ENCODE data around the gene SNX25. TPM values are rescaled to one million over a fixed set of nuclear protein-coding genes. Genes with fewer than 3 reads are reported as not detected.

SNX25 gene
- total and polyA plus RNA-seq, 8 donors: 2.6 to 36.8 (median 8.3) TPM

- H3K27me3 ChIP-seq: no peaks in the 10 kb centered on the region
- peaks cover 0 to 55% (median 44%) of the 10 kb centered on the region in 4 donors for H3K36me3 ChIP-seq
- no peaks in the 10 kb centered on the region for H3K9me3 ChIP-seq
- no peak for DNase-seq
- no peaks in the 10 kb centered on the region for H3K4me1 ChIP-seq
- H3K4me3 ChIP-seq: no peak overlapping the region
- no peak overlapping the region for H3K27ac ChIP-seq
- WGBS, 5 donors: 88 to 100% (median 93%) methylated on average over 1 of the region's 1 CpG
- TF ChIP-seq POLR2A (IDR thresholded peaks at IDR 0.05) (no peak), CTCF (IDR thresholded peaks at IDR 0.05) (no peak), EP300 (IDR thresholded peaks at IDR 0.05) (no peak)
- intact Hi-C loops (cut with DNase I; ENCODE audit: low total_unique reads): no loop called here
Observed at GRCh38 chr4:185293202-185293601, 83.8 kb downstream of the SNX25 start.

GRCh38 chr4:185296665-185297460 is 87.5 kb downstream of the SNX25 start:
- Histone ChIP-seq H3K27me3 (no peaks in the 10 kb centered on the region), H3K9me3 (no peaks in the 10 kb centered on the region), H3K36me3 (peaks cover 0 to 36% (median 25%) of the 10 kb centered on the region in 4 donors), H3K27ac (no peak overlapping the region), H3K4me1 (no peaks in the 10 kb centered on the region), H3K4me3 (no peak overlapping the region)
- WGBS, 5 donors: 95 to 97% (median 96%) methylated on average over 6 of the region's 6 CpGs
- intact Hi-C loops (cut with DNase I; ENCODE audit: low total_unique reads): no loop called here
- no peak for DNase-seq
- TF ChIP-seq CTCF (IDR thresholded peaks at IDR 0.05): no peak
- TF ChIP-seq POLR2A (IDR thresholded peaks at IDR 0.05): no peak
- TF ChIP-seq EP300 (IDR thresholded peaks at IDR 0.05): no peak
- TF ChIP-seq POLR2AphosphoS5 (IDR thresholded peaks at IDR 0.05): no peak

- 77 to 94% (median 88%) methylated on average over 12 of the region's 12 CpGs for WGBS, 5 donors
- TF ChIP-seq POLR2A (IDR thresholded peaks at IDR 0.05): no peak
- no peak for TF ChIP-seq POLR2AphosphoS5 (IDR thresholded peaks at IDR 0.05)
- TF ChIP-seq CTCF (IDR thresholded peaks at IDR 0.05): no peak
- TF ChIP-seq EP300 (IDR thresholded peaks at IDR 0.05): no peak
- Histone ChIP-seq H3K4me3 (no peak overlapping the region), H3K9me3 (no peaks in the 10 kb centered on the region), H3K27ac (no peak overlapping the region), H3K27me3 (no peaks in the 10 kb centered on the region), H3K4me1 (no peaks in the 10 kb centered on the region), H3K36me3 (peaks cover 0 to 18% (median 11%) of the 10 kb centered on the region in 4 donors)
- DNase-seq: no peak
- intact Hi-C loops (cut with DNase I; ENCODE audit: low total_unique reads): no loop called here
Observed at GRCh38 chr4:185298728-185299430, 89.5 kb downstream of the SNX25 start.

GRCh38 chr4:185304541-185304940 is 95.1 kb downstream of the SNX25 start:
- Histone ChIP-seq H3K27ac (no peak overlapping the region), H3K4me1 (peaks cover 0 to 8% (median 3%) of the 10 kb centered on the region in 4 donors), H3K4me3 (no peak overlapping the region), H3K27me3 (no peaks in the 10 kb centered on the region), H3K9me3 (no peaks in the 10 kb centered on the region), H3K36me3 (peaks cover 0 to 11% (median 4%) of the 10 kb centered on the region in 4 donors)
- no peak for TF ChIP-seq POLR2A (IDR thresholded peaks at IDR 0.05)
- TF ChIP-seq EP300 (IDR thresholded peaks at IDR 0.05): no peak
- no peak for TF ChIP-seq CTCF (IDR thresholded peaks at IDR 0.05)
- TF ChIP-seq POLR2AphosphoS5 (IDR thresholded peaks at IDR 0.05): no peak
- WGBS, 5 donors: 85 to 96% (median 92%) methylated on average over 4 of the region's 4 CpGs
- intact Hi-C loops (cut with DNase I; ENCODE audit: low total_unique reads): no loop called here
- no peak for DNase-seq

All from stomach (tissue), 9 donors.